HG03354 (cell line): ENCODE results near the gene SHISA8.

Experiments
- ATAC-seq: cut with Tn5 transposase; IDR thresholded peaks from one replicate; pipeline ENCODE4 v1.9.1; 2021; ENCODE audit warnings: mild to moderate bottlenecking; ENCODE audit not compliant: unreplicated experiment, poor library complexity, severe bottlenecking

Gene SHISA8

GRCh38 chr22:41915786-41916493, 1.1 kb upstream of the SHISA8 start:
- ATAC-seq = no peak

DNA sequence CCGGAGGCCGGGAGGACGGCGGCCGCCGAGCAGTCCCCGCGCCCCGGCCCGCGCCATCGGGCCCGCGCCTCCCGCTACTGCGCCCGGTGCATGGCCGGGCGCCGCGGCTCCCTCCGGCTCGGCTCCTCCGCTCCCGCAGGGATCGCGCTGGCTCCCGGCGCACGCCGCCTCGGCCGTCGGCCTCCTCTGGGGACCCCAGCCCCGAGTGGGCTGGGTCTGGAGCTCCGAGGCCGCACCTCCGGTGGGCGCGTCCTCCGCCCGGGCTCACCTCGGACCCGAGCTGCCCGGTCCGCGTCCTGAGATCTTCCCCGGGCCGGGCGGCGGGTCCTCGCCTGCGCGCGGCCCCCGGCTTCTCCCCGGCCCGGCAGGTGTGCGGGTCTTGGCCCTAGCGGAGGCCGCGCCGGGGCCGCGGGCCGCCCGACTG, 251 bp downstream of the SHISA8 start:
- ATAC-seq = no peak

DNA sequence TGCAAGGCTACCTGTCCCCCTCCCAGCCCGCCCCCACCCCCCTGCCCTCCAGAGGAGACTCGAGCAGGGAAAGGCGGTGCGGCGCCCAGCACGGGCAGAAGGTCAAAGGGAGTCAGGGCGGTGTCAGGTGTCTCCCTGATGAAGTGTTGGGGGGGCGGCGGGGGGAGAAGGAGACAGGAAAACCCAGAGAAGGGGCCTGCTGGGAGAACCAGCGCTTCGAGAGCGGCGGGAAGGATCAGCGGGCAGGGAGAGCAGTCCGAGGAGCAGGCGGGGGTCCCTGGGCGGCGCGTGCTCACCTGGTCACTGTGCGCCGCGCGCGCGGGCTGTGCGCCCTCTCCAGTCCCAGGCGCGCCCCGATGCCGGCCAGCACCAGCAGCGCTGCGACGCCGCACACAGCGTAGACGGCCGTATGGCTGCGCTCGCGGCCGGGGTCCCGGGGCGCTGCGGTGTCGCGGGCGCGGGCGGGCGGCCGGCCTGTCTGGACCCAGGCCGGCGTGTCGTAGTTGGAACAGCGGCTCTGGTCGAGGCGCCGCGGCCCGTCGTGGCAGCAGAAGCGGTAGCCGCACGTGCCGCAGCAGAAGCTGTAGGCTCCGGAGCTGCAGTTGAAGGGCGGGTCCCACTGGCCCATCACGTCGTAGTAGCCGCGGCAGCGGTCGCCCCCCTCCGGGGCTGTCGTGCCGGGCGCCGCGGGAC, 886 bp downstream of the SHISA8 start:
- no peak for ATAC-seq

- ATAC-seq = no peak
Observed at GRCh38 chr22:41913040-41913719, 1.7 kb downstream of the SHISA8 start.

- no peak for ATAC-seq
Observed at GRCh38 chr22:41912338-41913039, 2.4 kb downstream of the SHISA8 start.

- ATAC-seq = no peak
Observed at GRCh38 chr22:41911001-41911611, 3.8 kb downstream of the SHISA8 start.

- ATAC-seq = no peak
Observed at GRCh38 chr22:41910050-41911000, 4.5 kb downstream of the SHISA8 start.

- ATAC-seq = no peak
Observed at GRCh38 chr22:41909310-41910049, 5.4 kb downstream of the SHISA8 start.

GRCh38 chr22:41908411-41909309, 6.2 kb downstream of the SHISA8 start:
- ATAC-seq = no peak

GRCh38 chr22:41907436-41908401, 7.2 kb downstream of the SHISA8 start:
- no peak for ATAC-seq

- ATAC-seq = no peak
Observed at GRCh38 chr22:41906822-41907221, 8.1 kb downstream of the SHISA8 start.

DNA sequence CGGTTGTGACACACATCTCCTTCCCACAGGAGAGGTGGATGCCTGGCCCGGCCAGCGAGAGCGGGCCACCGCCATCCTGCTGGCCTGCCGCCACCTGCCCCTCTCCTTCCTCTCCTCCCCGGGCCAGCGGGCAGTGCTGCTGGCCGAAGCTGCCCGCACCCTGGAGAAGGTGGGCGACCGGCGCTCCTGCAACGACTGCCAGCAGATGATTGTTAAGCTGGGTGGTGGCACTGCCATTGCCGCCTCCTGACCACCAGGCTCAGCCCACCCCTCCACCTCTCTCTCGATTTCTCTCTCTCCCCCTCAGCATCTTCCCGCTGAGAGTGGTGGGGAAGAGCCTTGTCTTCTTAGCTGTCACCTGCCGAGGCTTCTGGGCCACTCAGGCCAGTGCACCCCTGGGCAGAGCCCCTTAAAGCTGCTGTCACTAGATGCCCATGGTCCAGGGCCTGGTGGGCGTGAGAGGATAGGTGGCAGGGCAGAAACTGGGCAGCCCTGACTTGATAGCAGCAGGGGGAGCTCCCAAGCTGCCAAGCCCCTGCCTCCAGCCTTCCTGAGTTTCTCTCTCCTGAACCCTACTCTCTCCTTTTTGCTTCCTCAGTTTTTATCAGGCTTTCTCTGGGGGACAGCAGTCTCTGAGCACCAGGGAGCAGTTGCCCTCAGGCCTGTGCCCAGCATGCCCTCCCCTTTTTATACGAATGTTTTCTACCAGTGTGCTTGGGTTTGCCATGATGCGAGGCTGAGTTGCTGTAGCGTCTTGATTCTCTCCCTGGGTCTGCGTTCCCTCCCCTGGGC, 9.3 kb downstream of the SHISA8 start:
- no peak for ATAC-seq

DNA sequence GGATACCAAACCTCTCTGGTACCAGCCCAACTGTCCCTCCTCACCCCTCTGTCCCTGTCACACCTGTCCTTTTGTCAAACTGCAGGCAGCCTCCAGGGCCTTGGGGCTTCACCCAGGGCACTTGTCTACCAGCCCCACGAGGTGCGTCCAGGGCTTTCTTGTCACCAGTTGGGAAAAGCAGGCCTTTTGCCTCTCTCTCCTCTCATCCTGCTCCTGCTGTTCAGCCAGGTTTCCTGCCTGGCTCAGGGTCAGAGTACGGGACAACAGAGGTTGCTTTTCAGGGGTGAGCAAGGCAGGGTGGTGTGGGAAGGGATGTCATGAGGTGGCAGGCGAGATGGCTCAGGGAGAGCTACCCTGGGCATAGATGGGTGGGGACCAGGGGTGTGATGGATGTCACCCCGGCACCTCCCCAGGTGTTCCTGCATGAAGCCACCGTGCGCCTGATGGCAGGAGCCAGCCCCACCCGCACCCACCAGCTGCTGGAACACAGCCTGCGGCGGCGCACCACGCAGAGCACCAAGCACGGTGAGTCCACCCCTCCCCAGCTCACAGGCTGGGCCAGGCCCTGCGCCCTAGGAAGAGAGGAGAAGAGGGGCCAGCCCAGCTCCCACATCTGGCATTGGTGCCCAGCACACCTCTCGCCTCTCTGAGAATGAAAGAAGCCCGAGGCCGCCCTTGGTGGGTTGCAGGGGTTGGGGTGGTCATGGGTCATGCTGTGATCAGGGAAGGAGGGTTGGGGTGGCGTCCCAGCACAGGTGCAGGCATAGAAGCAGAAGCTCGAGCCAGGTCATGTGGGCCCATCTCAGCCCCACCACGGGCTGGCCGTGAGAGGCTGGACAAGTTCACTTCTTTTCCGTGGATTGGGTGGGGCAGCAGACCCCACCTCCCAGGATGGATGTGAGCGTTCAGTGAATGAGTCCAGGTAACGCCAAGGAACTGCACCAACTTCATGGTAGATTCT, 10.1 kb downstream of the SHISA8 start:
- ATAC-seq = no peak

- no peak for ATAC-seq
Observed at GRCh38 chr22:41902932-41903421, 11.9 kb downstream of the SHISA8 start.
